ENCODE results near the gene PTPRK. TPM values are rescaled to one million over a fixed set of nuclear protein-coding genes. Genes with fewer than 3 reads are reported as not detected.

The PTPRK gene
- total RNA-seq, 1 experiment from 2014 or later: 89.3 TPM

DNA sequence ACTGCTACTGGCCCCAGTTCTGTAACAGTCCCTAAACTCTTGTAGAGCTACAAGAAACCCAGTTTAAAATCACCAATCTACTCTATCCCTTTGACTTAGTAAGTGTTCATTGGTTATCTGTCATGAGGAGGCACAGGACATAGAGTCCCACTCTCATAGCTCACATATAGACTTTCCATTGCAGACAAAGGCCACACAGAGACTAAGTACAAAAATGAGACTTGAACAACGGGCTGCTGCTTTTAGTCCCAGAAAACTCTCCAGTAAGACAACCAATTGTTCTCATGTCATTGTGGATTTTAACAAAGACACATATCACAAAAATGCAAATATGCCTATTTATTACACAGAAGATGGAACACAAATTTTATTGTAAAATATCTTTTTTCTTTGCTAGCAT is 197.4 kb downstream of the PTPRK start:
- H3K9me2 ChIP-seq (ENCODE audit: insufficient read depth): no peaks in the 10 kb centered on the region
- no TSS peak for BruUV-seq (replicated peaks)
- H3K4me3 ChIP-seq: no peak overlapping the region
- H4K20me1 ChIP-seq (ENCODE audit: insufficient read depth): no peaks in the 10 kb centered on the region; the same call in 1 of the 2 replicates
- H3K79me2 ChIP-seq (ENCODE audit: low read depth): peaks cover 5% of the 10 kb centered on the region
- intact Hi-C loops (cut with micrococcal nuclease; ENCODE audit: unreplicated experiment): no loop called here
- TF ChIP-seq, protein P1, sequence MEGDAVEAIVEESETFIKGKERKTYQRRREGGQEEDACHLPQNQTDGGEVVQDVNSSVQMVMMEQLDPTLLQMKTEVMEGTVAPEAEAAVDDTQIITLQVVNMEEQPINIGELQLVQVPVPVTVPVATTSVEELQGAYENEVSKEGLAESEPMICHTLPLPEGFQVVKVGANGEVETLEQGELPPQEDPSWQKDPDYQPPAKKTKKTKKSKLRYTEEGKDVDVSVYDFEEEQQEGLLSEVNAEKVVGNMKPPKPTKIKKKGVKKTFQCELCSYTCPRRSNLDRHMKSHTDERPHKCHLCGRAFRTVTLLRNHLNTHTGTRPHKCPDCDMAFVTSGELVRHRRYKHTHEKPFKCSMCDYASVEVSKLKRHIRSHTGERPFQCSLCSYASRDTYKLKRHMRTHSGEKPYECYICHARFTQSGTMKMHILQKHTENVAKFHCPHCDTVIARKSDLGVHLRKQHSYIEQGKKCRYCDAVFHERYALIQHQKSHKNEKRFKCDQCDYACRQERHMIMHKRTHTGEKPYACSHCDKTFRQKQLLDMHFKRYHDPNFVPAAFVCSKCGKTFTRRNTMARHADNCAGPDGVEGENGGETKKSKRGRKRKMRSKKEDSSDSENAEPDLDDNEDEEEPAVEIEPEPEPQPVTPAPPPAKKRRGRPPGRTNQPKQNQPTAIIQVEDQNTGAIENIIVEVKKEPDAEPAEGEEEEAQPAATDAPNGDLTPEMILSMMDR (conservative IDR thresholded peaks at IDR 0.05): no peak
- TF ChIP-seq EZH2 (IDR thresholded peaks at IDR 0.05; ENCODE audit: low read depth): no peak
- no peaks in the 10 kb centered on the region for H3K9me3 ChIP-seq (ENCODE audit: insufficient read depth, low read depth)
- no peak for DNase-seq
- H3K4me1 ChIP-seq (replicated peaks; ENCODE audit: insufficient read depth): no peaks in the 10 kb centered on the region
- H3K36me3 ChIP-seq (ENCODE audit: low read depth): peaks cover 7% of the 10 kb centered on the region
- no peak overlapping the region for H2AFZ ChIP-seq
- no peak overlapping the region for H3K27ac ChIP-seq
- CTCF ChIA-PET: no interaction called here
- H3F3A ChIP-seq (ENCODE audit: insufficient read depth, low read depth): no peaks in the 10 kb centered on the region
- H3K4me2 ChIP-seq: no peak overlapping the region
- POLR2A ChIA-PET (ENCODE audit: unreplicated experiment): interaction anchor here (0.5 kb wide), 1 partner anchor 563 kb away, joined by 5 read pairs; no protein-coding TSS in a partner anchor
- H3K27me3 ChIP-seq (ENCODE audit: insufficient read depth, low read depth): no peaks in the 10 kb centered on the region

DNA sequence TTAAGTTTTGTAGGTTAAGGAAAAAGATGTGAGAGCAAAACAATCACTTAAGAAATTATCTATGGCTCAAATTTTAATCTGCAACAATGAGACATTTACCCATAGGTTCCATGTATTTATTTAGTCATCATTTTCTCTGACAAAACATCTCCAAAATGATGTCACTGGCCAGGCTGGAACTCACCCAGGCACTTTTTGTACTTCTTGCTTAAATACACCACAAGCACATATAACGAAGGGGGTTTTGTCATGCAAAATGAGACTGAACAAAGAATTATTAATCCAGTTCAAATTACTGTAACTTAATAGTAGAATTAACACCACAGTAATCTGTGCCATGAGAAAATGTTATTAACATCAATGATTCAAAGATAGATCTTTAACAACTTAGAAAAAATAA is 200.5 kb downstream of the PTPRK start:
- no peaks in the 10 kb centered on the region for H3K4me1 ChIP-seq (replicated peaks; ENCODE audit: insufficient read depth)
- no peak for DNase-seq
- CTCF ChIA-PET: no interaction called here
- TF ChIP-seq EZH2 (IDR thresholded peaks at IDR 0.05; ENCODE audit: low read depth): no peak
- TF ChIP-seq, protein P1 (conservative IDR thresholded peaks at IDR 0.05): no peak
- H2AFZ ChIP-seq: no peak overlapping the region
- H3K4me2 ChIP-seq: no peak overlapping the region
- H3K9me3 ChIP-seq (ENCODE audit: insufficient read depth, low read depth): no peaks in the 10 kb centered on the region
- H3K4me3 ChIP-seq: no peak overlapping the region
- H4K20me1 ChIP-seq (ENCODE audit: insufficient read depth): no peaks in the 10 kb centered on the region
- POLR2A ChIA-PET (ENCODE audit: unreplicated experiment): no interaction called here
- no peaks in the 10 kb centered on the region for H3K27me3 ChIP-seq (ENCODE audit: insufficient read depth, low read depth)
- BruUV-seq (replicated peaks): no TSS peak
- H3K36me3 ChIP-seq (ENCODE audit: low read depth): peaks cover 7% of the 10 kb centered on the region
- H3K9me2 ChIP-seq (ENCODE audit: insufficient read depth): no peaks in the 10 kb centered on the region
- no peaks in the 10 kb centered on the region for H3F3A ChIP-seq (ENCODE audit: insufficient read depth, low read depth)
- H3K27ac ChIP-seq: no peak overlapping the region
- H3K79me2 ChIP-seq (ENCODE audit: low read depth): peaks cover 5% of the 10 kb centered on the region
- intact Hi-C loops (cut with micrococcal nuclease; ENCODE audit: unreplicated experiment): no loop called here

DNA sequence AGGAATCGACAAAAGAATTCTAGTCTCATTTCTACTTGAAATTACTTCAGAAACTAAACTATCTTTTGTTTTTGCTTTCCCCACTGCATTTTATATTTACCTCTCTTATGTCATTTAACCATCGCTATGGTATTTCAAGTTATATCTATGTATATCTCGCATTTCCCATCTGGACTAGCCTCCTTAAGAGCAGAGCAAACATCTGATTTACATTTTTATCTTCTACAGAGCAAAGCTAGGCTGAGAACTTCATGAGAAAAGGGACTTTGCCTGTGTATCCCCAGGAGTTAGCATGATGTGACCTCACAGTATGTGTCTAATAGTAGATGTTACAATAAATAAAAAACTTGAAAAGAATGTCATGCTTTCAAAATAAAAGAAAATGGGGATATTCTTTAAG is 201.2 kb downstream of the PTPRK start:
- Histone ChIP-seq H3K4me3 (no peak overlapping the region), H3K4me1 (replicated peaks; ENCODE audit: insufficient read depth) (no peaks in the 10 kb centered on the region), H3K9me3 (ENCODE audit: insufficient read depth, low read depth) (no peaks in the 10 kb centered on the region), H2AFZ (no peak overlapping the region), H3F3A (ENCODE audit: insufficient read depth, low read depth) (no peaks in the 10 kb centered on the region), H3K4me2 (no peak overlapping the region), H3K36me3 (ENCODE audit: low read depth) (peaks cover 7% of the 10 kb centered on the region), H4K20me1 (ENCODE audit: insufficient read depth) (no peaks in the 10 kb centered on the region), H3K79me2 (ENCODE audit: low read depth) (peaks cover 5% of the 10 kb centered on the region), H3K9me2 (ENCODE audit: insufficient read depth) (no peaks in the 10 kb centered on the region), H3K27me3 (ENCODE audit: insufficient read depth, low read depth) (no peaks in the 10 kb centered on the region), H3K27ac (no peak overlapping the region)
- ChIA-PET CTCF (no interaction called here), POLR2A (ENCODE audit: unreplicated experiment) (no interaction called here)
- TF ChIP-seq, protein P1 (conservative IDR thresholded peaks at IDR 0.05): no peak
- TF ChIP-seq EZH2 (IDR thresholded peaks at IDR 0.05; ENCODE audit: low read depth): no peak
- intact Hi-C loops (cut with micrococcal nuclease; ENCODE audit: unreplicated experiment): no loop called here
- no peak for DNase-seq
- BruUV-seq (replicated peaks): no TSS peak
